ENCODE measurements around the gene ZC2HC1B.

DNA sequence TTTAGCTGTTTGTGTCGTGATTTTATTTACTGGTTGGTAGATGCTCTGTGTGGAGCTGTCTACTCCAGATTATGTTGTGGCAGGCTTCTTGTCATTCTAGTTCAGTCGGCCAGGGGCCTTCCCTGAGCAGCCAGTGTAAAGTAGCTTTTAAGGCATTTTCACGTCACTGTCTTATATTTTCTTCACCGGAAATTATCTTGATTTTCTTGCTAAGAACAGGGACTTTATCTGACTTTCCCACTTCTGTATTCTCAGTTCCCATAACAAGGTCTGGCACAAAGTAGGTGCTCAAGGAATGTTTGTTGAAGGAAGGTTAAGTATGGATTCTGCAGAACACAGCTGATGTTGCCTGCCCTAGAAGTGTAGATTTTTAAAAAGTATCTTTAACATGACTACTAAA lies 20.3 kb upstream of the ZC2HC1B start:
- TF ChIP-seq, protein P1, sequence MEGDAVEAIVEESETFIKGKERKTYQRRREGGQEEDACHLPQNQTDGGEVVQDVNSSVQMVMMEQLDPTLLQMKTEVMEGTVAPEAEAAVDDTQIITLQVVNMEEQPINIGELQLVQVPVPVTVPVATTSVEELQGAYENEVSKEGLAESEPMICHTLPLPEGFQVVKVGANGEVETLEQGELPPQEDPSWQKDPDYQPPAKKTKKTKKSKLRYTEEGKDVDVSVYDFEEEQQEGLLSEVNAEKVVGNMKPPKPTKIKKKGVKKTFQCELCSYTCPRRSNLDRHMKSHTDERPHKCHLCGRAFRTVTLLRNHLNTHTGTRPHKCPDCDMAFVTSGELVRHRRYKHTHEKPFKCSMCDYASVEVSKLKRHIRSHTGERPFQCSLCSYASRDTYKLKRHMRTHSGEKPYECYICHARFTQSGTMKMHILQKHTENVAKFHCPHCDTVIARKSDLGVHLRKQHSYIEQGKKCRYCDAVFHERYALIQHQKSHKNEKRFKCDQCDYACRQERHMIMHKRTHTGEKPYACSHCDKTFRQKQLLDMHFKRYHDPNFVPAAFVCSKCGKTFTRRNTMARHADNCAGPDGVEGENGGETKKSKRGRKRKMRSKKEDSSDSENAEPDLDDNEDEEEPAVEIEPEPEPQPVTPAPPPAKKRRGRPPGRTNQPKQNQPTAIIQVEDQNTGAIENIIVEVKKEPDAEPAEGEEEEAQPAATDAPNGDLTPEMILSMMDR (IDR thresholded peaks at IDR 0.05; ENCODE audit: low read depth, low read length) = no peak
- no peak for TF ChIP-seq EZH2phosphoT487 (IDR thresholded peaks at IDR 0.05; ENCODE audit: low read depth)

Data from OCI-LY3 (cell line).